HEK293 (cell line): Measurements from ENCODE around the gene TANK.

Experiments
- CTCF ChIA-PET: fragments of 350-600 bp; formaldehyde crosslinking; extraction: SDS; loops from one replicate; lab custom pipeline; 2021; ENCODE audit warnings: antibody characterized with exemption; lab: Yijun Ruan, JAX
- POLR2A ChIA-PET: fragments of 300-600 bp; formaldehyde crosslinking; extraction: SDS; loops from one replicate; lab custom pipeline; 2020; ENCODE audit warnings: antibody characterized with exemption, inconsistent platforms; lab: Yijun Ruan, JAX
- H3K27ac ChIP-seq: fragments of 200-500 bp; sonication (Bioruptor generic); 2 replicates; pipeline ENCODE4 v1.5.1; 2014; ENCODE audit warnings: low read depth, low read length, control low read depth, inconsistent platforms; ENCODE audit errors: extremely low read depth
- H3K36me3 ChIP-seq, 2 experiments: fragments of 200-500 bp in 1 of 2; sonication (Bioruptor generic) in 1 of 2; 1 replicate in 1 of 2; 2 replicates in 1 of 2; pipeline ENCODE4 v1.5.1; 2014 to 2017; ENCODE audit warnings: inconsistent platforms in 2 of 2, low read length in 2 of 2; ENCODE audit not compliant: control insufficient read depth in 2 of 2, insufficient read depth in 1 of 2
- H3K4me1 ChIP-seq: fragments of 200-500 bp; sonication (Bioruptor generic); 2 replicates; pipeline ENCODE4 v1.5.1; 2014; ENCODE audit warnings: mild to moderate bottlenecking, low read length, inconsistent platforms; ENCODE audit not compliant: control insufficient read depth, insufficient read depth
- H3K4me3 ChIP-seq: 2 replicates; pipeline ENCODE4 v1.5.1; 2011; ENCODE audit warnings: low read depth, mild to moderate bottlenecking, control low read depth, low read length, moderate library complexity
- H3K9me3 ChIP-seq: fragments of 200-500 bp; sonication (Bioruptor generic); 2 replicates; pipeline ENCODE4 v1.5.1; 2014; ENCODE audit warnings: low read depth, low read length, inconsistent platforms; ENCODE audit not compliant: control insufficient read depth, insufficient read depth
- BCL11A ChIP-seq: fragments of 450-650 bp; formaldehyde crosslinking; IDR thresholded peaks from 2 replicates; pipeline ENCODE4 v1.5.1; 2016; ENCODE audit warnings: low read depth, missing biosample characterization, missing genetic modification characterization
- KLF8 ChIP-seq: fragments of 450-650 bp; formaldehyde crosslinking; IDR thresholded peaks from 2 replicates; pipeline ENCODE4 v1.5.1; 2016; ENCODE audit warnings: missing biosample characterization, missing genetic modification characterization
- SP7 ChIP-seq: fragments of 450-650 bp; formaldehyde crosslinking; IDR thresholded peaks from 2 replicates; pipeline ENCODE4 v1.5.1; 2016; ENCODE audit warnings: missing biosample characterization, missing genetic modification characterization
- ZBTB1 ChIP-seq: fragments of 450-650 bp; formaldehyde crosslinking; IDR thresholded peaks from 2 replicates; pipeline ENCODE4 v1.5.1; 2016; ENCODE audit warnings: missing biosample characterization, missing genetic modification characterization
- ZNF211 ChIP-seq: fragments of 450-650 bp; formaldehyde crosslinking; IDR thresholded peaks from 2 replicates; pipeline ENCODE4 v1.5.1; 2016; ENCODE audit warnings: low read depth, missing biosample characterization, missing genetic modification characterization
- ZNF366 ChIP-seq: fragments of 450-650 bp; formaldehyde crosslinking; conservative IDR thresholded peaks from 2 replicates; pipeline ENCODE4 v1.5.1; 2016; ENCODE audit warnings: missing biosample characterization, missing genetic modification characterization
- ZNF416 ChIP-seq: fragments of 450-650 bp; formaldehyde crosslinking; IDR thresholded peaks from 2 replicates; pipeline ENCODE4 v1.5.1; 2016; ENCODE audit warnings: missing biosample characterization, missing genetic modification characterization
- ZNF664 ChIP-seq: fragments of 450-650 bp; formaldehyde crosslinking; IDR thresholded peaks from 2 replicates; pipeline ENCODE4 v1.5.1; 2016; ENCODE audit warnings: missing biosample characterization, missing genetic modification characterization
- ZNF701 ChIP-seq: fragments of 450-650 bp; formaldehyde crosslinking; IDR thresholded peaks from 2 replicates; pipeline ENCODE4 v1.5.1; 2016; ENCODE audit warnings: missing biosample characterization, missing genetic modification characterization
- ZNF837 ChIP-seq: fragments of 450-650 bp; formaldehyde crosslinking; IDR thresholded peaks from 2 replicates; pipeline ENCODE4 v1.5.1; 2016; ENCODE audit warnings: missing biosample characterization, missing genetic modification characterization
- TF ChIP-seq, protein P1 (sequence below): fragments of 450-650 bp; formaldehyde crosslinking; IDR thresholded peaks from 2 replicates; pipeline ENCODE4 v1.5.1; 2017; ENCODE audit warnings: missing biosample characterization, missing genetic modification characterization
- TF ChIP-seq, protein P2 (sequence below): fragments of 450-650 bp; formaldehyde crosslinking; IDR thresholded peaks from 2 replicates; pipeline ENCODE4 v1.5.1; 2016; ENCODE audit warnings: missing biosample characterization, missing genetic modification characterization
- TF ChIP-seq, protein P3 (sequence below): fragments of 450-650 bp; IDR thresholded peaks from 2 replicates; pipeline ENCODE4 v1.5.1; 2018; ENCODE audit warnings: missing biosample characterization, mild to moderate bottlenecking, missing genetic modification characterization
- TF ChIP-seq, protein P4 (sequence below): fragments of 450-650 bp; IDR thresholded peaks from 2 replicates; pipeline ENCODE4 v1.5.1; 2018; ENCODE audit warnings: missing biosample characterization, missing genetic modification characterization
- TF ChIP-seq, protein P5 (sequence below): fragments of 450-650 bp; formaldehyde crosslinking; IDR thresholded peaks from 2 replicates; pipeline ENCODE4 v1.5.1; 2016; ENCODE audit warnings: missing biosample characterization, missing genetic modification characterization
- TF ChIP-seq, protein P6 (sequence below): fragments of 450-650 bp; formaldehyde crosslinking; IDR thresholded peaks from 2 replicates; pipeline ENCODE4 v1.5.1; 2017; ENCODE audit warnings: missing biosample characterization, missing genetic modification characterization
- TF ChIP-seq, protein P7 (sequence below): fragments of 450-650 bp; formaldehyde crosslinking; IDR thresholded peaks from 2 replicates; pipeline ENCODE4 v1.5.1; 2016; ENCODE audit warnings: missing biosample characterization, missing genetic modification characterization
- TF ChIP-seq, protein P8 (sequence below): fragments of 450-650 bp; formaldehyde crosslinking; IDR thresholded peaks from 2 replicates; pipeline ENCODE4 v1.5.1; 2017; ENCODE audit warnings: missing biosample characterization, missing genetic modification characterization

Gene TANK

DNA sequence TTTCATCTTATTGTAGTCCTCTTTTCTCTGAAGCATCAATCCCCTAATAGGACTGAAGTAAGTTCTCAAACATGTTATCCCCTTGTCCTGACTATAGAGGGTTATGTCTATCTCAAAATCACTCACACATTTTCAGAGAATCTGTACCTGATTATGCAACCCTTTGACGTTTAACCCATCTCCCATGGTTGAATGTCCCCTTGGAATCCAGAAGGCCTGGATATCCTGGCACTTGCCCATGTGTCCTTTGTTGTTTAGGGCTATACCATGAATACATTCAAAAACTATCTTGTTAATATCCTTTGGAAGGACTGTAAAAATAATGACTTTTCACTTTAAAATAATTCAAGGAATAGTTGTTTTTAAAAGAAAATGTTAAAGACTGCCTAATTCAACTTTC lies 81.7 kb downstream of the TANK start:
- TF ChIP-seq, protein P1, sequence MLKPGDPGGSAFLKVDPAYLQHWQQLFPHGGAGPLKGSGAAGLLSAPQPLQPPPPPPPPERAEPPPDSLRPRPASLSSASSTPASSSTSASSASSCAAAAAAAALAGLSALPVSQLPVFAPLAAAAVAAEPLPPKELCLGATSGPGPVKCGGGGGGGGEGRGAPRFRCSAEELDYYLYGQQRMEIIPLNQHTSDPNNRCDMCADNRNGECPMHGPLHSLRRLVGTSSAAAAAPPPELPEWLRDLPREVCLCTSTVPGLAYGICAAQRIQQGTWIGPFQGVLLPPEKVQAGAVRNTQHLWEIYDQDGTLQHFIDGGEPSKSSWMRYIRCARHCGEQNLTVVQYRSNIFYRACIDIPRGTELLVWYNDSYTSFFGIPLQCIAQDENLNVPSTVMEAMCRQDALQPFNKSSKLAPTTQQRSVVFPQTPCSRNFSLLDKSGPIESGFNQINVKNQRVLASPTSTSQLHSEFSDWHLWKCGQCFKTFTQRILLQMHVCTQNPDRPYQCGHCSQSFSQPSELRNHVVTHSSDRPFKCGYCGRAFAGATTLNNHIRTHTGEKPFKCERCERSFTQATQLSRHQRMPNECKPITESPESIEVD: no peak
- TF ChIP-seq, protein P2, sequence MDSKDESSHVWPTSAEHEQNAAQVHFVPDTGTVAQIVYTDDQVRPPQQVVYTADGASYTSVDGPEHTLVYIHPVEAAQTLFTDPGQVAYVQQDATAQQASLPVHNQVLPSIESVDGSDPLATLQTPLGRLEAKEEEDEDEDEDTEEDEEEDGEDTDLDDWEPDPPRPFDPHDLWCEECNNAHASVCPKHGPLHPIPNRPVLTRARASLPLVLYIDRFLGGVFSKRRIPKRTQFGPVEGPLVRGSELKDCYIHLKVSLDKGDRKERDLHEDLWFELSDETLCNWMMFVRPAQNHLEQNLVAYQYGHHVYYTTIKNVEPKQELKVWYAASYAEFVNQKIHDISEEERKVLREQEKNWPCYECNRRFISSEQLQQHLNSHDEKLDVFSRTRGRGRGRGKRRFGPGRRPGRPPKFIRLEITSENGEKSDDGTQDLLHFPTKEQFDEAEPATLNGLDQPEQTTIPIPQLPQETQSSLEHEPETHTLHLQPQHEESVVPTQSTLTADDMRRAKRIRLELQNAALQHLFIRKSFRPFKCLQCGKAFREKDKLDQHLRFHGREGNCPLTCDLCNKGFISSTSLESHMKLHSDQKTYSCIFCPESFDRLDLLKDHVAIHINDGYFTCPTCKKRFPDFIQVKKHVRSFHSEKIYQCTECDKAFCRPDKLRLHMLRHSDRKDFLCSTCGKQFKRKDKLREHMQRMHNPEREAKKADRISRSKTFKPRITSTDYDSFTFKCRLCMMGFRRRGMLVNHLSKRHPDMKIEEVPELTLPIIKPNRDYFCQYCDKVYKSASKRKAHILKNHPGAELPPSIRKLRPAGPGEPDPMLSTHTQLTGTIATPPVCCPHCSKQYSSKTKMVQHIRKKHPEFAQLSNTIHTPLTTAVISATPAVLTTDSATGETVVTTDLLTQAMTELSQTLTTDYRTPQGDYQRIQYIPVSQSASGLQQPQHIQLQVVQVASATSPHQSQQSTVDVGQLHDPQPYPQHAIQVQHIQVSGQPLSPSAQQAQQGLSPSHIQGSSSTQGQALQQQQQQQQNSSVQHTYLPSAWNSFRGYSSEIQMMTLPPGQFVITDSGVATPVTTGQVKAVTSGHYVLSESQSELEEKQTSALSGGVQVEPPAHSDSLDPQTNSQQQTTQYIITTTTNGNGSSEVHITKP: peak; percentile 48; the same call in 1 of the 2 replicates
- ChIA-PET POLR2A (no interaction called here), CTCF (interaction anchor here (0.9 to 3.6 kb wide), 3 partner anchors 9 to 18 kb away, joined by 5 to 36 read pairs (median 7); no protein-coding TSS in a partner anchor)
- H3K4me1 ChIP-seq: no peaks in the 10 kb centered on the region
- H3K27ac ChIP-seq: no peak overlapping the region
- H3K4me3 ChIP-seq: no peak overlapping the region
- no peaks in the 10 kb centered on the region for H3K36me3 ChIP-seq
- no peaks in the 10 kb centered on the region for H3K9me3 ChIP-seq

DNA sequence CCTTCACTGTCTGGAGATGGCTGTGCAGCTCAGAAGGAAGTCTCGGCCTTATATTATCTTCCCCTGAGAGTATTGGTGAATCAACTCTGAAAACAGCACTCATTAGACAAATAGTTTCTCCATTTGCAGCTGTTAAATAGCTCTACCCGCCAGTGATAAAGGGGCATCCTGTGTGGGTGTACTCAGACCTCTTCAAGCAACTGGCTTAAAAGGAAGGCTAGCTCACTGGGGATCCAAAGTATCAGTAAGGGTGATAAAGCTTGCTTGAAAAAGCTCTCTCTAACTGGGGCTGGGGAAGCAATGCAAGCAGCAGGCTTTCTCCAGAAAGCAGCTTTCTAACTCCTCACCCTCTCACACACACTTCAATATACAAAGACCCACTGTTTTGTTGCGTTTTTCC lies 83.1 kb downstream of the TANK start:
- no peak overlapping the region for H3K27ac ChIP-seq
- TF ChIP-seq, protein P3, sequence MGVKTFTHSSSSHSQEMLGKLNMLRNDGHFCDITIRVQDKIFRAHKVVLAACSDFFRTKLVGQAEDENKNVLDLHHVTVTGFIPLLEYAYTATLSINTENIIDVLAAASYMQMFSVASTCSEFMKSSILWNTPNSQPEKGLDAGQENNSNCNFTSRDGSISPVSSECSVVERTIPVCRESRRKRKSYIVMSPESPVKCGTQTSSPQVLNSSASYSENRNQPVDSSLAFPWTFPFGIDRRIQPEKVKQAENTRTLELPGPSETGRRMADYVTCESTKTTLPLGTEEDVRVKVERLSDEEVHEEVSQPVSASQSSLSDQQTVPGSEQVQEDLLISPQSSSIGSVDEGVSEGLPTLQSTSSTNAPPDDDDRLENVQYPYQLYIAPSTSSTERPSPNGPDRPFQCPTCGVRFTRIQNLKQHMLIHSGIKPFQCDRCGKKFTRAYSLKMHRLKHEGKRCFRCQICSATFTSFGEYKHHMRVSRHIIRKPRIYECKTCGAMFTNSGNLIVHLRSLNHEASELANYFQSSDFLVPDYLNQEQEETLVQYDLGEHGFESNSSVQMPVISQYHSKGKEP (tag by site-specific recombination): no peak
- TF ChIP-seq, protein P4, sequence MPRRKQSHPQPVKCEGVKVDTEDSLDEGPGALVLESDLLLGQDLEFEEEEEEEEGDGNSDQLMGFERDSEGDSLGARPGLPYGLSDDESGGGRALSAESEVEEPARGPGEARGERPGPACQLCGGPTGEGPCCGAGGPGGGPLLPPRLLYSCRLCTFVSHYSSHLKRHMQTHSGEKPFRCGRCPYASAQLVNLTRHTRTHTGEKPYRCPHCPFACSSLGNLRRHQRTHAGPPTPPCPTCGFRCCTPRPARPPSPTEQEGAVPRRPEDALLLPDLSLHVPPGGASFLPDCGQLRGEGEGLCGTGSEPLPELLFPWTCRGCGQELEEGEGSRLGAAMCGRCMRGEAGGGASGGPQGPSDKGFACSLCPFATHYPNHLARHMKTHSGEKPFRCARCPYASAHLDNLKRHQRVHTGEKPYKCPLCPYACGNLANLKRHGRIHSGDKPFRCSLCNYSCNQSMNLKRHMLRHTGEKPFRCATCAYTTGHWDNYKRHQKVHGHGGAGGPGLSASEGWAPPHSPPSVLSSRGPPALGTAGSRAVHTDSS: no peak
- no peak for TF ChIP-seq ZNF837 (tag by site-specific recombination)
- TF ChIP-seq ZBTB1 (tag by site-specific recombination): no peak
- TF ChIP-seq, protein P5, sequence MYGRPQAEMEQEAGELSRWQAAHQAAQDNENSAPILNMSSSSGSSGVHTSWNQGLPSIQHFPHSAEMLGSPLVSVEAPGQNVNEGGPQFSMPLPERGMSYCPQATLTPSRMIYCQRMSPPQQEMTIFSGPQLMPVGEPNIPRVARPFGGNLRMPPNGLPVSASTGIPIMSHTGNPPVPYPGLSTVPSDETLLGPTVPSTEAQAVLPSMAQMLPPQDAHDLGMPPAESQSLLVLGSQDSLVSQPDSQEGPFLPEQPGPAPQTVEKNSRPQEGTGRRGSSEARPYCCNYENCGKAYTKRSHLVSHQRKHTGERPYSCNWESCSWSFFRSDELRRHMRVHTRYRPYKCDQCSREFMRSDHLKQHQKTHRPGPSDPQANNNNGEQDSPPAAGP: no peak
- no peak for TF ChIP-seq ZNF416 (tag by site-specific recombination)
- no peak for TF ChIP-seq BCL11A (tag by site-specific recombination)
- no peak for TF ChIP-seq ZNF701 (tag by site-specific recombination)
- no peak for TF ChIP-seq KLF8 (tag by site-specific recombination)
- no peak for TF ChIP-seq SP7 (tag by site-specific recombination)
- TF ChIP-seq, protein P6, sequence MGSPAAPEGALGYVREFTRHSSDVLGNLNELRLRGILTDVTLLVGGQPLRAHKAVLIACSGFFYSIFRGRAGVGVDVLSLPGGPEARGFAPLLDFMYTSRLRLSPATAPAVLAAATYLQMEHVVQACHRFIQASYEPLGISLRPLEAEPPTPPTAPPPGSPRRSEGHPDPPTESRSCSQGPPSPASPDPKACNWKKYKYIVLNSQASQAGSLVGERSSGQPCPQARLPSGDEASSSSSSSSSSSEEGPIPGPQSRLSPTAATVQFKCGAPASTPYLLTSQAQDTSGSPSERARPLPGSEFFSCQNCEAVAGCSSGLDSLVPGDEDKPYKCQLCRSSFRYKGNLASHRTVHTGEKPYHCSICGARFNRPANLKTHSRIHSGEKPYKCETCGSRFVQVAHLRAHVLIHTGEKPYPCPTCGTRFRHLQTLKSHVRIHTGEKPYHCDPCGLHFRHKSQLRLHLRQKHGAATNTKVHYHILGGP (tag by site-specific recombination): no peak
- no peak for TF ChIP-seq ZNF211 (tag by site-specific recombination)
- TF ChIP-seq ZNF664 (tag by site-specific recombination): no peak
- TF ChIP-seq, protein P7, sequence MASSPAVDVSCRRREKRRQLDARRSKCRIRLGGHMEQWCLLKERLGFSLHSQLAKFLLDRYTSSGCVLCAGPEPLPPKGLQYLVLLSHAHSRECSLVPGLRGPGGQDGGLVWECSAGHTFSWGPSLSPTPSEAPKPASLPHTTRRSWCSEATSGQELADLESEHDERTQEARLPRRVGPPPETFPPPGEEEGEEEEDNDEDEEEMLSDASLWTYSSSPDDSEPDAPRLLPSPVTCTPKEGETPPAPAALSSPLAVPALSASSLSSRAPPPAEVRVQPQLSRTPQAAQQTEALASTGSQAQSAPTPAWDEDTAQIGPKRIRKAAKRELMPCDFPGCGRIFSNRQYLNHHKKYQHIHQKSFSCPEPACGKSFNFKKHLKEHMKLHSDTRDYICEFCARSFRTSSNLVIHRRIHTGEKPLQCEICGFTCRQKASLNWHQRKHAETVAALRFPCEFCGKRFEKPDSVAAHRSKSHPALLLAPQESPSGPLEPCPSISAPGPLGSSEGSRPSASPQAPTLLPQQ (tag by site-specific recombination): no peak
- no peak for TF ChIP-seq ZNF366 (tag by site-specific recombination)
- TF ChIP-seq, protein P8, sequence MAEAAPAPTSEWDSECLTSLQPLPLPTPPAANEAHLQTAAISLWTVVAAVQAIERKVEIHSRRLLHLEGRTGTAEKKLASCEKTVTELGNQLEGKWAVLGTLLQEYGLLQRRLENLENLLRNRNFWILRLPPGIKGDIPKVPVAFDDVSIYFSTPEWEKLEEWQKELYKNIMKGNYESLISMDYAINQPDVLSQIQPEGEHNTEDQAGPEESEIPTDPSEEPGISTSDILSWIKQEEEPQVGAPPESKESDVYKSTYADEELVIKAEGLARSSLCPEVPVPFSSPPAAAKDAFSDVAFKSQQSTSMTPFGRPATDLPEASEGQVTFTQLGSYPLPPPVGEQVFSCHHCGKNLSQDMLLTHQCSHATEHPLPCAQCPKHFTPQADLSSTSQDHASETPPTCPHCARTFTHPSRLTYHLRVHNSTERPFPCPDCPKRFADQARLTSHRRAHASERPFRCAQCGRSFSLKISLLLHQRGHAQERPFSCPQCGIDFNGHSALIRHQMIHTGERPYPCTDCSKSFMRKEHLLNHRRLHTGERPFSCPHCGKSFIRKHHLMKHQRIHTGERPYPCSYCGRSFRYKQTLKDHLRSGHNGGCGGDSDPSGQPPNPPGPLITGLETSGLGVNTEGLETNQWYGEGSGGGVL (tag by site-specific recombination): no peak
- TF ChIP-seq, all 188 proteins: peak for 0
- Histone ChIP-seq H3K4me1 (no peaks in the 10 kb centered on the region), H3K9me3 (no peaks in the 10 kb centered on the region), H3K36me3 (no peaks in the 10 kb centered on the region), H3K4me3 (no peak overlapping the region)
- CTCF ChIA-PET: interaction anchor here (0.7 to 1.3 kb wide), 3 partner anchors 11 to 1051 kb away, joined by 3 to 7 read pairs (median 3); no protein-coding TSS in a partner anchor
- POLR2A ChIA-PET: no interaction called here
